Thyroid gland (tissue), 4 donors: ENCODE results near the gene GYPC.

Experiments used
- CTCF ChIP-seq, 6 experiments: fragments of 200-600 bp in 3 of 6; fragments of 450-650 bp in 3 of 6; sonication (generic) in 3 of 6; IDR thresholded peaks; one replicate each; pipeline ENCODE4 v1.5.1; 2016 to 2019; ENCODE audit warnings: antibody characterized with exemption in 6 of 6, mild to moderate bottlenecking in 2 of 6, inconsistent platforms in 1 of 6, moderate library complexity in 1 of 6
- POLR2A ChIP-seq, 2 donors: fragments of 450-650 bp; IDR thresholded peaks; one replicate each; pipeline ENCODE4 v1.6.1; 2017; ENCODE audit warnings: antibody characterized with exemption in 2 of 2, mild to moderate bottlenecking in 2 of 2, moderate library complexity in 1 of 2

- TF ChIP-seq CTCF (IDR thresholded peaks at IDR 0.05) (no peak), POLR2A (IDR thresholded peaks at IDR 0.05) (no peak)
These were observed 18.6 kb upstream of the GYPC start for GRCh38 chr2:126637386-126637785.
